DOHH2 (cell line): ENCODE measurements around the gene NEGR1.

ENCODE experiments used
- H3F3A ChIP-seq: fragments of 200-600 bp; sonication (generic), shearing (Covaris generic); 2 replicates; pipeline ENCODE4 v1.6.0; 2016; ENCODE audit warnings: antibody characterized with exemption, mild to moderate bottlenecking; ENCODE audit not compliant: control insufficient read depth, insufficient read depth
- H3K27ac ChIP-seq: fragments of 200-600 bp; sonication (generic); 2 replicates; pipeline ENCODE4 v1.5.1; 2014; ENCODE audit warnings: low read depth, mild to moderate bottlenecking, low read length, moderate library complexity
- H3K27me3 ChIP-seq: fragments of 200-600 bp; sonication (generic); 2 replicates; pipeline ENCODE4 v1.6.1; 2014; ENCODE audit warnings: mild to moderate bottlenecking, low read length, mixed read lengths; ENCODE audit not compliant: control insufficient read depth
- H3K36me3 ChIP-seq: fragments of 200-600 bp; sonication (generic); 2 replicates; pipeline ENCODE4 v1.6.1; 2014; ENCODE audit warnings: mild to moderate bottlenecking, low read length, moderate library complexity, mixed read lengths; ENCODE audit not compliant: control insufficient read depth
- H3K4me1 ChIP-seq: fragments of 200-600 bp; sonication (generic); 2 replicates; pipeline ENCODE4 v1.6.1; 2014; ENCODE audit warnings: mild to moderate bottlenecking, low read length, mixed read lengths; ENCODE audit not compliant: control insufficient read depth
- H3K4me2 ChIP-seq: fragments of 200-600 bp; sonication (generic); 2 replicates; pipeline ENCODE4 v1.6.0; 2014; ENCODE audit warnings: mild to moderate bottlenecking, low read length, moderate library complexity
- H3K4me3 ChIP-seq: fragments of 200-600 bp; sonication (generic); 2 replicates; pipeline ENCODE4 v1.5.1; 2014; ENCODE audit warnings: mild to moderate bottlenecking, low read length, mixed read lengths
- H3K79me2 ChIP-seq: fragments of 200-600 bp; sonication (generic); 2 replicates; pipeline ENCODE4 v1.6.1; 2014; ENCODE audit warnings: mild to moderate bottlenecking, low read length, mixed read lengths; ENCODE audit not compliant: control insufficient read depth
- H3K9me2 ChIP-seq: fragments of 200-600 bp; sonication (generic); replicated peaks from 2 replicates; pipeline ENCODE4 v1.6.1; 2014; ENCODE audit warnings: mild to moderate bottlenecking, low read length, mixed read lengths; ENCODE audit not compliant: control insufficient read depth
- H3K9me3 ChIP-seq: fragments of 200-600 bp; sonication (generic); 2 replicates; pipeline ENCODE4 v1.6.1; 2014; ENCODE audit warnings: antibody characterized with exemption, low read length, mixed read lengths; ENCODE audit not compliant: control insufficient read depth, insufficient read depth
- H4K20me1 ChIP-seq: fragments of 200-600 bp; sonication (generic); 2 replicates; pipeline ENCODE4 v1.6.0; 2014; ENCODE audit warnings: low read depth, mild to moderate bottlenecking, antibody characterized with exemption, low read length, moderate library complexity; ENCODE audit not compliant: control insufficient read depth, insufficient read depth
- CTCF ChIP-seq: fragments of 200-600 bp; sonication (generic); IDR thresholded peaks from one replicate; pipeline ENCODE4 v1.5.1; 2014; ENCODE audit warnings: antibody characterized with exemption, mild to moderate bottlenecking, low read depth, low read length; ENCODE audit not compliant: poor library complexity, severe bottlenecking
- EZH2phosphoT487 ChIP-seq: fragments of 200-600 bp; sonication (generic); IDR thresholded peaks from 2 replicates; pipeline ENCODE4 v1.6.1; 2017; ENCODE audit warnings: borderline replicate concordance, mild to moderate bottlenecking, antibody characterized with exemption, low read length, moderate library complexity, mixed read lengths

Gene NEGR1

GRCh38 chr1:71857862-71858261 lies 424.5 kb downstream of the NEGR1 start:
- H3K9me3 ChIP-seq: no peaks in the 10 kb centered on the region
- no peaks in the 10 kb centered on the region for H3K36me3 ChIP-seq
- no peak for TF ChIP-seq EZH2phosphoT487
- no peak for TF ChIP-seq CTCF
- H3F3A ChIP-seq: no peaks in the 10 kb centered on the region
- no peak overlapping the region for H3K4me2 ChIP-seq
- no peaks in the 10 kb centered on the region for H3K4me1 ChIP-seq
- H3K9me2 ChIP-seq: no peaks in the 10 kb centered on the region
- H3K79me2 ChIP-seq: no peaks in the 10 kb centered on the region
- H3K27me3 ChIP-seq: no peaks in the 10 kb centered on the region
- no peak overlapping the region for H3K4me3 ChIP-seq
- no peak overlapping the region for H3K27ac ChIP-seq
- no peaks in the 10 kb centered on the region for H4K20me1 ChIP-seq

- no peaks in the 10 kb centered on the region for H3K9me3 ChIP-seq
- H3K4me3 ChIP-seq: no peak overlapping the region
- H3K27ac ChIP-seq: no peak overlapping the region
- H3K27me3 ChIP-seq: no peaks in the 10 kb centered on the region
- no peak overlapping the region for H3K4me2 ChIP-seq
- H4K20me1 ChIP-seq: no peaks in the 10 kb centered on the region
- H3K79me2 ChIP-seq: no peaks in the 10 kb centered on the region
- no peaks in the 10 kb centered on the region for H3K36me3 ChIP-seq
- TF ChIP-seq CTCF (no peak), EZH2phosphoT487 (no peak)
- H3F3A ChIP-seq: no peaks in the 10 kb centered on the region
- no peaks in the 10 kb centered on the region for H3K9me2 ChIP-seq
- H3K4me1 ChIP-seq: no peaks in the 10 kb centered on the region
Observed at GRCh38 chr1:71853360-71853759, 429.0 kb downstream of the NEGR1 start.

GRCh38 chr1:71850936-71851335 lies 431.4 kb downstream of the NEGR1 start:
- no peaks in the 10 kb centered on the region for H3K36me3 ChIP-seq
- H3K27ac ChIP-seq: no peak overlapping the region
- H3K4me2 ChIP-seq: no peak overlapping the region

More at GRCh38 chr1:71850936-71851335, 431.4 kb downstream of the NEGR1 start:
- Histone ChIP-seq H3K9me3 (no peaks in the 10 kb centered on the region), H3K4me1 (no peaks in the 10 kb centered on the region), H3K4me3 (no peak overlapping the region), H3K79me2 (no peaks in the 10 kb centered on the region), H4K20me1 (no peaks in the 10 kb centered on the region), H3F3A (no peaks in the 10 kb centered on the region), H3K9me2 (no peaks in the 10 kb centered on the region), H3K27me3 (no peaks in the 10 kb centered on the region)
- TF ChIP-seq EZH2phosphoT487: no peak
- no peak for TF ChIP-seq CTCF
